ENCODE results near the gene GAPVD1.

The GAPVD1 gene

DNA sequence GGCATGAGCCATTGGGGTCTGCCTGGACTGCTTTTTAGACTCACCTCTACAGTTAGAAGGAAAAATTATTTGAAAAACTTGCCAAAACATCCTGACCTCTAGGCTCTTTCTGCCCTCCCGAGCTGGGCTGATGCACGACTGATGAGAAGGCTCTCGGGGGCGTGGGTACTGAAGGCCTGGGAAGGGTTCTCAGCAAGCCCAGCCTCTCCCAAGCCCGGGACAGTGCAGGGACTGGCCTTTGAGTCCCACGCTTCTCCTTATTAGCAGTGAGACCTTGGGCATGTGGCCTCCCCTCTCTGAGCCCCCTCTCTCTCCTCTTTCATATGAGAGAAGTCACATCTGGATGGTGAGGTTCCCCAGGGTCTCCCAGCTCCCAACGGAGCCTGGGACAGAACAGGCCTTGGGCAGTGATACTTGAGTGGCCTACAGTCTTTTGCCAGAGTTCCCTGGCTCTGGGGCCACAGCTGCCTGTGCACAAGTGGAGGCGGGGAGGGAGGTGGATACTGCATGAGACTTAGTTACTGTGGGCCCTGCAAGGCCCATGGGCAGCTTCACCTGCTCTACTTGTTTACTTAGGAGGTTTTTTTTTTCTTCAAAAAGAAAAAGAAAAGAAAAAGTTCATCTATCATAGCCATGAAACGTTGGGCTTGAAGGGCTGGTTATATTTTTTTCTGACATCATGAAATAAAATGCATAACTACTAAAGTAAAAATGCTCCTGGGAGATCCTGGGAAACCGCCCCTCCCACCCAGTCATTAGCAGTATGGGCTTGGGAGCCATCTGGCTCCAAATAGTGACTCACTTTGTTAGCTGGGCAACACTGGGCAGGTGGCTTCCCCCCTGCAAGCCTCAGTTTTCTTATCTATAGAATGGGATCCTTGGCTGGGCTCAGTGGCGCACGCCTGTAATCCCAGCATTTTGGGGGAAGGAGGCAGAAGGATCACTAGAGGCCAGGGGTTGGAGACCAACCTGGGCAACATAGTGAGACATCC lies 139.4 kb downstream of the GAPVD1 start:
- no peak for TF ChIP-seq CTCF (IDR thresholded peaks at IDR 0.05)

DNA sequence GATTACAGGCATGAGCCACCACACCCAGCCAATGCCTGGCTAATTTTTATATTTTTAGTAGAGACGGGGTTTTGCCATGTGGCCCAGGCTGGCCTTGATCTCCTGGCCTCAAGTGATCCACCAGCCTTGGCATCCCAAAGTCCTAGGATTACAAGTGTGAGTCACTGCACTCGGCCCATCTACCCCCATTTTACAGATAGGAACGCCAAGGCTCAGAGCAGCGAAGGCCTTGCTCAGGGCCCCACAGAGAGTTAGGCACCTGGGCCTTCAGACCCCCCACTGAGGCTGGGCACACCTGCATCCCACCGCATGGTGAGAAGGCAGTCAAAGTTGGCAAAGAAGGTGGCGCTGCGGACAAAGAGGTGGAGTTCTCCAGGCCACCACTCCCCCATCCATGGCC lies 143.1 kb downstream of the GAPVD1 start:
- TF ChIP-seq CTCF (IDR thresholded peaks at IDR 0.05) = no peak

GRCh38 chr9:125405938-125406809 lies 144.5 kb downstream of the GAPVD1 start:
- TF ChIP-seq CTCF (IDR thresholded peaks at IDR 0.05) = no peak

- no peak for TF ChIP-seq CTCF (IDR thresholded peaks at IDR 0.05)
Measured at GRCh38 chr9:125406810-125407087, 145.1 kb downstream of the GAPVD1 start.

DNA sequence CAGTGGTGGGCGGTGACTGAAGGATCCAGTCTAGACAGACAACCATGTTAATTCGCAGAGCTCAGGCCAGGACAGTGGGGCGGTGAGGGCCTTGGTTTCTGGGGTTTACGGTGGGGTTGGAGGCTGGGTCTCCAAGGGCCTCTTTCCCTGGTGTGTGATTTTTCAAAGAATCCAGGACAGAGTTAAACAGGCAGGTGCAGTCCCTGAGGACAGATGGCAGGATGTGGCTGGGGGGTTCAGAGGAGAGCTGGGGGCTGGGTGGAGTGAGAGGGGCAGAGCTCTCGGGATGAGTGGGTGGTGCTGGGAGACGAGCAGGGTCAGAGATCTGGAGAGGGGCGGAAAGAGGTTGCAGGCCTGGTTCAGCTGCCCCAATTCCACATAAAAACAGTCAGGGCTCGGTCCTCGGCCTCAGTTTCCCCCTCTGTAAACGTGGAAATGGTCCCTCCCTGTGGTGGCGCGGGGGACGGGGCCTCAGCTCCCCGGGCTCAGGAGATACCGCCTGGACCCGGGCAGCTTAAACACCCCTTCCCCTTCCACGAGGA lies 145.9 kb downstream of the GAPVD1 start:
- no peak for TF ChIP-seq CTCF (IDR thresholded peaks at IDR 0.05)

DNA sequence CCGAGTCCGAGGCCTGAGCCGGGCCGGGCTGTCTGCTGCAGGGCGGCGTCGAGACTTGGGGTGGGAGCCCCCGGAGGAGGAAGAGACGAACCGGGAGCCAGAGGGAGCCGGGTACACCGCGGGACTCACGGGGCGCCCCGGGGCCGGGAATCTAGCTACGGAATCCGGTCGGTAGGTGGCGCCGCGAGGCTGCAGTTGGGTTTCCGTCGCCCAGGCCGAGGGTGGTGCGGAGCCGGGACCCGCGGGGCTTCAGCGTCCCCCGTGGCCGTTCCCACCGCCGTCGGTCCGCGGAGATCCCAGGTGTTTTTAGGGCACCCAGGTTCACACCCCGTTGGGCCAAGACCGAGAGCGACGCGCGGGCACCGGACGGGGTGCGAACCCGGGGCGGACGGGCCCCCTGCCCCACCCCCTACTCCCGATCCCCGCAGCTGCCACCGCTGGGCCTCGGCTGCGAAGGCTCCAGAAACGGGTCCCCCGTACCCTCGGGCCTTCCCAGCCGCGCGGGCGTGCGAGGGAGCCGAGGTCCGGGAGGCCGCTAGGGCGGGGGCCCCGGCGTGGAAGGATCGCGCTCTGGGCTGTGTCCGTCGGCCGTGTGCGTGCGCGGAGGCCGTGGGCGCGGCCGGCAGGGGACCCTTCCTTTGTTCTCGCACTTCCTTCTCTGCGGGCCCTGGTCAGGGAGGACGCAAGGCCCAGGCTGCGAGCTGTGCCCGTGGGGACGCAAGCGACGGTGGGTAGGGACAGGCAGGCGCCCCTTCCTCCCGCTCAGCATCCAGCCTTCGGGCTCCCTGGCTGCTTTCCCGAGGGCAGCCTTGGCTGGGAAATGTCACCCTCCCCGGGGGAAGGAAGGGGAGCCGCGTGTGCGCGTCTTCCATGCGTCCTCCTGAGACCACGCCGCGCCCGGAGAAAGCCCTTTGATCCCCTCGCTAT lies 146.6 kb downstream of the GAPVD1 start:
- TF ChIP-seq CTCF (IDR thresholded peaks at IDR 0.05) = peak; percentile 85

DNA sequence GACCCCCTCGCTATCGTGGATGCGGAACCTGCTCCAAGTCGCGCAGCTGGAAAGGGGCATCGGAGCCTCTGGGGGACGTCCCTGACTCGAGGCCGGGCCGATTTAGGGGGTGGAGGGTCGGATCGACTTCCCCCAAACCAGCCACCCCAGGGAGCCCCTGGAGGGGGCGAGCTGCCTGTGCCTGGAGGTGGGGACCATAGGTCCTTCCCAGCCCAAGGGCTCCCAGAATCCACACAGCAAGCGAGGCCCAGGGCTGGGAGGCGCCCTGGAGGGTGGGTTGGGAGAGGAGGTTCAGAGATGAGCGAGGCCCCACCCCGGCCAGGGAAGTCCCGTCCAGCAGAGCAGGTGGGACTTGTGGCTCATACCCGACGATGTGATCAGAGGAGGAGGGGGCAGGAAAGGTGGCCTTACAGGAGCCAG lies 147.6 kb downstream of the GAPVD1 start:
- no peak for TF ChIP-seq CTCF (IDR thresholded peaks at IDR 0.05)

Measured in LNCAP (cell line).